ENCODE measurements around the gene LRFN5.
"Not testable (repeated sequence)": the region's sequence is repeated elsewhere in the genome, so short reads cannot be mapped to it uniquely, and the experiment has no call there.

Gene LRFN5

DNA sequence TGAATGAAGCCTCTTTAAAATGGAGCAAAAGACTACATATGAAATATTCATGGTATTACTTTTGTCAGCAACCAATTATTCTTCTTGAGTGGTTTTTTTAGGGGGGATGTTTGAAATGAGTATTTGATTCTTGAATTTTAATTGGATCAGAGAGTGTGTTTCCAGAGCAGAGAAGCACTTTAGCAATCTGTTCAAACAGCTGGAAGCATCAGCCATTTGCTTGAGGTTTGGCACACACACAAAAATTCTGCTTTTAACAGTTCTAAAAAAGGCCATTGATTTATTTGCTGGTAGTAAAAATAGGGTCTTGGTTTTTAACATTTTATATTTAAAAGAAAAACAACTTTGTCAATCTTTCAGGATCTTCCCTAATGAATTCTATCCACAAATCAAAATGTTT lies 292.7 kb downstream of the LRFN5 start:
- no peak for DNase-seq (ENCODE audit: low read depth)
- no peak overlapping the region for H3K4me3 ChIP-seq (ENCODE audit: low read length)
- TF ChIP-seq, protein P1, sequence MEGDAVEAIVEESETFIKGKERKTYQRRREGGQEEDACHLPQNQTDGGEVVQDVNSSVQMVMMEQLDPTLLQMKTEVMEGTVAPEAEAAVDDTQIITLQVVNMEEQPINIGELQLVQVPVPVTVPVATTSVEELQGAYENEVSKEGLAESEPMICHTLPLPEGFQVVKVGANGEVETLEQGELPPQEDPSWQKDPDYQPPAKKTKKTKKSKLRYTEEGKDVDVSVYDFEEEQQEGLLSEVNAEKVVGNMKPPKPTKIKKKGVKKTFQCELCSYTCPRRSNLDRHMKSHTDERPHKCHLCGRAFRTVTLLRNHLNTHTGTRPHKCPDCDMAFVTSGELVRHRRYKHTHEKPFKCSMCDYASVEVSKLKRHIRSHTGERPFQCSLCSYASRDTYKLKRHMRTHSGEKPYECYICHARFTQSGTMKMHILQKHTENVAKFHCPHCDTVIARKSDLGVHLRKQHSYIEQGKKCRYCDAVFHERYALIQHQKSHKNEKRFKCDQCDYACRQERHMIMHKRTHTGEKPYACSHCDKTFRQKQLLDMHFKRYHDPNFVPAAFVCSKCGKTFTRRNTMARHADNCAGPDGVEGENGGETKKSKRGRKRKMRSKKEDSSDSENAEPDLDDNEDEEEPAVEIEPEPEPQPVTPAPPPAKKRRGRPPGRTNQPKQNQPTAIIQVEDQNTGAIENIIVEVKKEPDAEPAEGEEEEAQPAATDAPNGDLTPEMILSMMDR (conservative IDR thresholded peaks at IDR 0.05; ENCODE audit: low read depth, low read length) = no peak

DNA sequence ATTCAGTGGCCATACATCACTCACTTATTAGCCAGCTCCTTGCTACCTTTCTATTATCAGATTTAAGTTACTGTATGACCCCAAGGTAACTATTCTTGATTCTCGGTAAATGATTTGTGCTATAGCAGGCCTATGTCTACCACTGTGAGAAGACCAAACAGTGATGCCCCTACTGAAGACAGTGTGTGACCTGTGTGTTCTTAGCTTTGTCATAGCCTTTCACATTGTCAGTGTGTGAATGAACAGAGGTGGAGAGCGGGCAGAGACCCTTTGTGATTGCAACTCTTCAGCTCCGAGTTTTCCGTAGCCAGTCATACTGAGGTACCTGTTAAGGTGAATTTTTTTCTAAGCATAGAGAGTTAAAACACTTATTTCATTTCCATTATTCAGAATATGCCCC lies 294.0 kb downstream of the LRFN5 start:
- H3K4me3 ChIP-seq (ENCODE audit: low read length) = no peak overlapping the region
- TF ChIP-seq, protein P1 (conservative IDR thresholded peaks at IDR 0.05; ENCODE audit: low read depth, low read length) = no peak
- no peak for DNase-seq (ENCODE audit: low read depth)

DNA sequence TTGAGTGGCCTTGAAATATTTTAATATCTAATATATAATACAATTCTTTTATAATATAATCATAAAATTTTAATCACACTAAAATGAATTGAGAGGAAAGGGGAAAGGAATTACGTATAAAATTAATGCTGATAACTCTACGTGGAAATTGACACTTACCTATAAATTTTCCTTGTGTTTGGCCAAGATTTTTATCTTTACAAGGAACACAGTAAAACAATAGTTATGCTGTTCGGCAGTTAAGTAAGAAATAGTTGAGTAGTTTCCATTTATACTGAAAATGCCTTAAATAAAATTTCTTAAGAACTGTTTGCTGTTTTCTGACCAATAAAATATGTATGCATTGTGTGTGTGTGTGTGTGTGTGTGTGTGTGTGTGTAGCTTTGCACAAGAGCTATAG lies 294.4 kb downstream of the LRFN5 start:
- TF ChIP-seq, protein P1 (conservative IDR thresholded peaks at IDR 0.05; ENCODE audit: low read depth, low read length) = no peak
- no peak for DNase-seq (ENCODE audit: low read depth)
- H3K4me3 ChIP-seq (ENCODE audit: low read length) = no peak overlapping the region

DNA sequence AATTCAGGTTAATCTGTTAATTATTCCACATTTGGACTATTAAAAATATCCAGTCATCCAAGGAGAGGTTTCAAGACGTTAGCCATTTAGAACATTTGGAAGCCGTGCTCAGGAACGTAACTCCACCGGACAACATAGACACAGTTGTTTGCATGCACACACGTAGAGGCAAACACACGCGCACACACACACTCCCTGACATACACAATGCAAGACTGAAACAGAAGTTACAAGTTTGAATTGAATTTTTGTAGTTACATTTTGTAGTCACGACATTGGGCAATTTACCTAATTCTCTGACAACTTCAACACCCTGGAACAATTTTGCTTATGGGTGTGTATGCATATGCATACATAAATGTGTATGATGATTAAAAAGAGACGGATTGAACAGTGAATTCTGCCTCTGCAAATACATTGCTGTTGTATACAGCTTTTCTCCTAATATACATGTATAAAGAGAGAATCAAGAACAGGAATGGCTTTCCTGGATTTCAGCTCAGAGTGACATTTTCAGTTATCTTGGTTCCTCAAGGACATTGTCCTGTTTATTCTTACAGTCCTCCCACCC lies 298.8 kb downstream of the LRFN5 start:
- TF ChIP-seq, protein P1 (conservative IDR thresholded peaks at IDR 0.05; ENCODE audit: low read depth, low read length) = no peak
- no peak for DNase-seq (ENCODE audit: low read depth)
- no peak overlapping the region for H3K4me3 ChIP-seq (ENCODE audit: low read length)

DNA sequence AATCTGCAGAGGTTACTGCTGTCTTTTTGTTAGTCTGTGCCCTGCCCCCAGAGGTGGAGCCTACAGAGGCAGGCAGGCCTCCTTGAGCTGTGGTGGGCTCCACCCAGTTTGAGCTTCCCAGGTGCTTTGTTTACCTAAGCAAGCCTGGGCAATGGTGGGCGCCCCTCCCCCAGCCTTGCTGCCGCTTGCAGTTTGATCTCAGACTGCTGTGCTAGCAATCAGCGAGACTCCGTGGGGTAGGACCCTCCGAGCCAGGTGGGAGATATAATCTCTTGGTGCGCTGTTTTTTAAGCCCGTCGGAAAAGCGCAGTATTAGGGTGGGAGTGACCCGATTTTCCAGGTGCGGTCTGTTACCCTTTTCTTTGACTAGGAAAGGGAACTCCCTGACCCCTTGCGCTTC lies 304.5 kb downstream of the LRFN5 start:
- not testable (repeated sequence) for H3K4me3 ChIP-seq (ENCODE audit: low read length); DNase-seq (ENCODE audit: low read depth)

DNA sequence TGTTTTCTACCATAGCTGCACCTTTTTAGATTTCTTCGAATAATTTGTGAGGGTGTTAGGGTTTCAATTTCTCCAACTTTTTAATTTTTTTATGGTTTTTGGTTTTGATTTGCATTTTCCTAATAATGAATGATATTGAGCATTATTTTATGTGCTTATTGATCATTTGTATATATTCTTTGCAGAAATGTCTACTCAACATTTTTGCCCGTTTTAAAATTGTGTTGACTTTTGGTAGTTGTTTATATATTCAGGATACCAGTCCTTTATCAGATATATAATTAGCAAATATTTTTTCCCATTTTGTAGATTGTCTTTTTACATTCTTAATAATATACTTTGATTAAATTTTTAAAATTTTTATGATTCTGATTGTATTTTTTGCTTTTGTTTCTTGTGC lies 306.7 kb downstream of the LRFN5 start:
- no peak overlapping the region for H3K4me3 ChIP-seq (ENCODE audit: low read length)
- TF ChIP-seq, protein P1 (conservative IDR thresholded peaks at IDR 0.05; ENCODE audit: low read depth, low read length) = no peak
- DNase-seq (ENCODE audit: low read depth) = no peak

DNA sequence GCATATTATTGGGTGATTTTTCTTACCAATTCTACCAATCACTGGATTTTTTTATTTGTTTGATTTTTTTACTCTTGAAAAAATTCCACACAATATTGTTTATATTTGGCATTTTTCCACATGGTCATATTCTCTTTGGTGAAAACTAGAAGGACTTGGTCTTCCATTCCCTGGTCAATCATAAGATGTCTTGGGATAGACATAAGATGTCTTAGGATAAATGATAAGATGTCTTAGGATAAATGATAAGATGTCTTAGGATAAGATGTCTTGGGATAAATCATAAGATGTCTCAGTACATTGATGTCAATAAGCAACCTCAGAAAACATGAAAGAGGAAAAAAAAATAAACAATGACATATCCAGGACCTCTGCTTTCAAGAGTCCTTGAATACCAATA lies 309.1 kb downstream of the LRFN5 start:
- TF ChIP-seq, protein P1 (conservative IDR thresholded peaks at IDR 0.05; ENCODE audit: low read depth, low read length) = no peak
- no peak overlapping the region for H3K4me3 ChIP-seq (ENCODE audit: low read length)
- DNase-seq (ENCODE audit: low read depth) = no peak

DNA sequence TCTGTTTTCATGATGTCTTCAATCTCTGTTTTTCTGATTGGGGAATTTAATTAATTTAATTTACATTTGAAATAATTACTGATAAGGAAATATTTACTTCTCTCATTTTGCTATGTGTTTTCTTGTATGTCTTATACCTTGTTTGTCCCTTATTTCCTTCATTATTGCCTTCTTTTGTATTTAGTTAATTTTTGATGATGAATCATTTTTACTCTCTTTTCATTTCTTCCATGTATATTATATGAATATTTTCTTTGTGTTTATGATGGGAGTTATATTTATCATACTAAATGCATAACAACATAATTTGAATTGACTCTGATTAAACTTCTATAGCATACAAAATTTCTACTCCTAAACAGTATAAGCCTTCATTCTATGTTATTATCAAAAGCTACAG lies 309.6 kb downstream of the LRFN5 start:
- TF ChIP-seq, protein P1 (conservative IDR thresholded peaks at IDR 0.05; ENCODE audit: low read depth, low read length) = no peak
- DNase-seq (ENCODE audit: low read depth) = no peak
- no peak overlapping the region for H3K4me3 ChIP-seq (ENCODE audit: low read length)

All from retinal pigment epithelial cell (primary cell).